HG03039 (cell line): ENCODE data around the gene CDHR2.
"Not testable (repeated sequence)": the region's sequence is repeated elsewhere in the genome, so short reads cannot be mapped to it uniquely, and the experiment has no call there.

Source experiments
- ATAC-seq: cut with Tn5 transposase; IDR thresholded peaks from one replicate; pipeline ENCODE4 v1.9.1; 2021; ENCODE audit warnings: mild to moderate bottlenecking, moderate library complexity; ENCODE audit not compliant: unreplicated experiment

Gene CDHR2

DNA sequence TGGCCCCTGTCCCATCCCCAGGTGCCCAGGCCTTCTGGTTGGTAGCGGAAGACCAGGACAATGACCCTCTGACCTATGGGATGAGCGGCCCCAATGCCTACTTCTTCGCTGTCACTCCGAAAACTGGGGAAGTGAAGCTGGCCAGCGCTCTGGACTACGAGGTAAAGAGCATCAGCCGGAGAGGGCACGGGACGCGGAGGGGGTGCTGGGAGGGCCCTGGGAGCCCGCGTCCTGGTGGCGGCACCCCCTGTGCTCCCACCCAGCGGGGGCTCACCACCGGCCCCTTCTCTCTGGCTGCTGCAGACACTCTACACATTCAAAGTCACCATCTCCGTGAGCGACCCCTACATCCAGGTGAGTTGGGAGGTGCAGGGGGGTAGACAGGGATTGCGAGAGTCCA is 19.5 kb downstream of the CDHR2 start:
- no peak for ATAC-seq

DNA sequence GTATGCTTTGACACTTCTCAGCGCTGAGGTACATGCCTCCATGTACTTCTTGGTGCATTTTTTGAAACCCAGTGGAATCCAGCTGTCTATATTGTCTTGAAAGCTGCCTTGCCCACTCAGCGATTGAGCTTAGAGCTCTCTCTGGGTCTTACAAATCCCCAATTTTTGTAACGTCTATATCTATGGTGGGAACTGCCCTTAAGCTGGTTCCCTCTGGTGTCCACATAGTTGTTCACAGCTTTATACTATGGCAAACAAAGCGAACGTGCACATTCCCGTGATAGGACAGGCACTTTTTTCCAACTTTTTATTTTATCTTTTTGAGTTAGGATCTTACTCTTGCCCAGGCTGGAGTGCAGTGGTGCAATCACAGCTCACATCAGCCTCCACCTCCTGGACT is 20.9 kb downstream of the CDHR2 start:
- no peak for ATAC-seq

DNA sequence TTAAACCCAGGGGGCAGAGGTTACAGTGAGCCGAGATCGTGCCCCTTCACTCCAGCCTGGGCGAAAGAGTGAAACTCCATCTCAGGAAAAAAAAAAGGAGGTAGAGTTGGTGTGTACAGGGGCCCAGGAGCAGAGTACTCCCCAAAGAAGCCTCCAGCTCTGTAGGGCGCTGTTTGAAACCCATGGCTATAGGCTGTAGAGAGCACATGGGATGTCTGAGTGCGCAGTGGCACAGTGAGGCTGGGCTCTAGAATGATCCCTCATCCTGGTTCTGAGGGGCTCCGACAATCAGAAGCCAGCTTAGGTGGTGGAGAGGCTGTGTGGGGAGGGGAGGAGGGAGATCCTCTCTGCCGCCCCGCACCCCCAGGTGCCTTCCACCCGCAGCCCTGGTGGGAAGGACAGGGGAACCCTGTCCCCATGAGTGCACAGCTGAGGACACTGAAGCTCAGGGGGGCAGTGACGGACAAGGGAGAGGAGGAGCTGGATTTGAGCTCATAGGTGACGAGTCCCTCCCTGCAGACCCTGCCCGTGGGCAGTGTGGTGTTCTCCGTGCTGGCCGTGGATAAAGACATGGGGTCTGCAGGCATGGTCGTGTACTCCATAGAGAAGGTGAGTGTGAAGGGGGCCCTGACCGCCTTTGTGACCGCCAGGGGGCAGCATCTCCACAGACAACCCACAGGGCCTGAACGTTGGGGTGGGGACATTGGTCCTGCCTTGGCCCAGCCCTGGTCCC is 24.6 kb downstream of the CDHR2 start:
- peak; percentile 64 for ATAC-seq

DNA sequence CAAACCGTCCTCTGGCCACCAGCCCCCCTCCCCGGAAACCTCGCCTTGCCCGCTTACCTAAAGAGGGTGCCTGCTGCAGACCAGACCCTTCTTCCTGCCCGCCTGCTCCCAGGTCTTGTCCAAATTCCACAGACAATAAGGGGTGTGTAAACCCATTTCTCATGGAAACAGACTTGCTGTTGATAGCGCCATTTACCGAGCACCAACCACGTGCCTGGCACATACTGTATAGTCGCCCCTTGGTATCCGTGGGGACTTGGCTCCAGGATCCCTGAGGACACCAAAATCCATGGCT is 25.1 kb downstream of the CDHR2 start:
- no peak for ATAC-seq

- no peak for ATAC-seq
Observed at GRCh38 chr5:176575066-176575465, 25.9 kb downstream of the CDHR2 start.

DNA sequence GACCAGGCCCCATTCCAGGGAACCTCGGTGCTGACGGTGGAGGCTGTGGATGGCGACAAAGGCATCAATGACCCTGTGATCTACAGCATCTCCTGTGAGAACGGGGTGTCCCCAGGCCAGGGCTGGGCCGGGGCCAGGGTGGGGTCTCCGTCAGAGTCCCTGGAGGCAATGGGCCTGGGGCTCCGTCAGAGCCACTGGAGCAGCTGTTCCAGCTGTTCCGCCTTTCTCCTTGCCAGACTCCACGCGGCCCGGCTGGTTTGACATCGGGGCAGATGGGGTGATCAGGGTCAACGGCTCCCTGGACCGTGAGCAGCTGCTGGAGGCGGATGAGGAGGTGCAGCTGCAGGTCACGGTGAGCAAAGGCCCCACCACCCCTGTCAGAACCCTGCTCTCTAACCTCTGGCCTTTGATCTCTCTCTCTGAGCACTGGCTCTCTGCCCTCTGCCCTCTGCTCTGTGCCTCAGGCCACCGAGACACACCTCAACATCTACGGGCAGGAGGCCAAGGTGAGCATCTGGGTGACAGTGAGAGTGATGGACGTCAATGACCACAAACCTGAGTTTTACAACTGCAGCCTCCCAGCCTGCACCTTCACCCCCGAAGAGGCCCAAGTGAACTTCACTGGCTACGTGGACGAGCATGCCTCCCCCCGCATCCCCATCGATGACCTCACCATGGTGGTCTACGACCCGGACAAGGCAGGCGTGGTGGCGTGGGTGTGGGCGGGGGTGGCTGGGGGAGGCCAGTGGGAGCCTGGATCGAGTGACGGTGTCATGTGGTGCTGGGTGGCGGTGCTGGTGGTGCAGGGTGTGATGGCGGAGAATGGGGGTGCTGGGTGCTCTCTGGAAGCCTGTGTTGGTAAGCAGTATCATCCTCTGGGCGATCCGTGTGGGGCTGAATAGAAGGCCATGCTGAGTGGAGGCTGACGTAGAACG is 26.6 kb downstream of the CDHR2 start:
- no peak for ATAC-seq

- no peak for ATAC-seq
Observed at GRCh38 chr5:176577312-176578176, 28.4 kb downstream of the CDHR2 start.

GRCh38 chr5:176578391-176578808 is 29.3 kb downstream of the CDHR2 start:
- no peak for ATAC-seq

DNA sequence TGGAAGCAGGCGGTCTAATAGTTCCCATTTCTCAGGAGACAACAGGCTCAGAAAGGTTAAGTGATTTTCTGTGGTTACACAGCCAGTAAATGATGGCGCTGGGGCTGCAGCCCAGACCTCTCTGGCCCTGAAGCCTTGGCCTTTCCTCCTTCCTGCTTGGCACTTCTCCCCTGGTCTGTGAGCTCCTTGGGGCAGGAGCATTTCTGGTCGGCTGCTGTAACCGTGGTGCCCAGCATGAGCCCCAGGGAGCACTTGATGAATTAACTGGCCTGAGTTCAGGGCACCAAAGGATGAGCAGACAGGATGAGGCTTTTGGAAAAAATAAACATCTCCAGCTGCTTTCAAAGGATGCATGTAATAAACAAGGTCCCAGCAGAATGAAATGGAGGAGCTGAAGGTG is 30.2 kb downstream of the CDHR2 start:
- no peak for ATAC-seq

GRCh38 chr5:176581361-176581760 is 32.2 kb downstream of the CDHR2 start:
- ATAC-seq = no peak

DNA sequence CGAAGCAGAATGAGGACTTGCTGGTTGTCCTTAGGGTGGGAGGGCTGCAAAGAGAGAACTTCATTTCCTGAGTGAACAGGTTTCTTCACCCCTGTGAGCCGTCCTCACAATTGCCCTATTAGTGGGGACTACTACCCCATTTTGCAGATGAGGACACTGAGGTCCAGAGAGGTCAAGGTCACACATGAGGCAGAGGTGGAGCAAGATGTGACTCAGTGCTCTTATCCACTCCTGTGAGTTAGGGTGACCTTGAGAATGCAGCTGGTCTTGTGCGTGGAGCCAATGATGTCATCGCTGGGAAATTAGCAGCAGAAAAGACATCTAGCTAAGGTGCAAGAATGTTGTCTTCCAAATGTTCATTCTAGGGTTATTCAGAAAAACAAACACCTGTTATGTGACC is 33.9 kb downstream of the CDHR2 start:
- no peak for ATAC-seq

- no peak for ATAC-seq
Observed at GRCh38 chr5:176587398-176587797, 38.3 kb downstream of the CDHR2 start.

GRCh38 chr5:176588297-176588696 is 39.2 kb downstream of the CDHR2 start:
- ATAC-seq = no peak

- ATAC-seq = no peak
Observed at GRCh38 chr5:176589039-176589769, 40.1 kb downstream of the CDHR2 start.

- ATAC-seq = no peak
Observed at GRCh38 chr5:176590035-176590717, 41.0 kb downstream of the CDHR2 start.

DNA sequence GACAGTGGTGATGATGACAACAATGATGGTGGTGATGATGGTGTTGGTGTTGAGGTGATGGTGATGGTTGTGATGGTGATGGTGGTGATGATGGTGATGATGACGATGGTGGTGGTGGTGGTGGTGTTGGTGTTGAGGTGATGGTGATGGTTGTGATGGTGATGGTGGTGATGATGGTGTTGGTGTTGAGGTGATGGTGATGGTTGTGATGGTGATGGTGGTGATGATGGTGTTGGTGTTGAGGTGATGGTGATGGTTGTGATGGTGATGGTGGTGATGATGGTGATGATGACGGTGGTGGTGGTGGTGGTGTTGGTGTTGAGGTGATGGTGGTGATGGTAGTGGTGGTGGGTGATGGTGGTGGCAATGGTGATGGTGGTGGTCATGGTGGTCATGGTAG is 42.5 kb downstream of the CDHR2 start:
- not testable (repeated sequence) for ATAC-seq

GRCh38 chr5:176592573-176592972 is 43.4 kb downstream of the CDHR2 start:
- no peak for ATAC-seq

DNA sequence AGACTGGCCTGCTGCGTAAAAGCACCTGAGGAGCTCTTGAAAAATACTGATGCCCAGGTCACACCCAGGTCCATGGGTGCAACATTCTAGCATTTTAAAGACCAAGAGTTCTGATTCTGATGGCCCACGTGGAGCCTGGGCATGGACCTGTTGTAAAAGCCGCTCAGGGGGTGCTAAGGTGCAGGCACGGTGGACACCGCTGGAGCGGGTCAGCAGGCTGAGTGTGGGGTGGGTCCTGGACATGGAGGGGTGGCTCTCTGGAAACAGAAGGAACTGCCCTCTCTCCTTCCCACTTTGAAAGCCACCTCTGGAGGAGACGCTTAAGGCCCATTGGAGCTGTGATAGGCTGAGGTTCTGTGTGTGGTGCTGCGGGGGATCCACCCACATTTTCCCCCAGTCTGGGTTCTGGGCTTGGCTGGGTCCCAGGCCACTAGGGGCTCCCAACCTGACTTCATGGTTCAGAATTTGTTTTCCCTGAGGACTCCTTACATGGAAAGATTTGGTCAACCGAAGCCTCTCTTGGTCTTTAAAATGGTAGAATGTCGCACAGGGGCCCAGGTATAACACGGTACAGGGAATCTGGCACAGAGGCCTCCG is 44.2 kb downstream of the CDHR2 start:
- ATAC-seq = no peak

- no peak for ATAC-seq
Observed at GRCh38 chr5:176594554-176594953, 45.4 kb downstream of the CDHR2 start.
